PFSK-1 (cell line): ENCODE results near the gene ARHGEF2.

Experiments used
- POLR2AphosphoS5 ChIP-seq: IDR thresholded peaks from 2 replicates; pipeline ENCODE4 v1.6.1; 2012; ENCODE audit warnings: low read depth, mild to moderate bottlenecking, control low read depth, low read length, moderate library complexity
- SIN3A ChIP-seq: IDR thresholded peaks from 2 replicates; pipeline ENCODE4 v1.6.1; 2012; ENCODE audit warnings: mild to moderate bottlenecking, low read length, moderate library complexity, borderline replicate concordance; ENCODE audit not compliant: insufficient read depth
- TF ChIP-seq, protein P1 (sequence below), 2 experiments: IDR thresholded peaks; 2 replicates each; pipeline versions ENCODE4 v1.6.1 to v1.8.0; 2011 to 2012; ENCODE audit warnings: low read depth in 2 of 2, low read length in 2 of 2, control low read depth in 1 of 2, inconsistent platforms in 1 of 2, mild to moderate bottlenecking in 1 of 2, moderate library complexity in 1 of 2; ENCODE audit not compliant: insufficient read depth in 1 of 2

DNA sequence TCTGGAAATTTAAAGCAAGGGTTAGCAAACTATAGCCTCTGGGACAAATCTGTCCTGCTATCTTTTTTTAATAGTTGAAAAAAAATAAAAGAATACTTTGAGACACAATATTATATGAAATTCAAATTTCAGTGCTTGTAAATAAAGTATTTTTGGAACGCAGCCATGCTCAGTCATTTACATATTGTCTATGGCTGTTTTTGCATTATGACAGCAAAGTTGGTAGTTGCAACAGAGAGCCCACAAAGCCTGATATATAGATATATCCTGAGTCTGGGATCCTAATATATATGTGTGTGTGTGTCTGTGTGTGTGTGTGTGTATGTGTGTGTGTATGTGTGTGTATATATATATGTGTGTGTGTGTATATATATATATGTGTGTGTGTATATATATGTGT lies 21.6 kb upstream of the ARHGEF2 start:
- TF ChIP-seq, protein P1, sequence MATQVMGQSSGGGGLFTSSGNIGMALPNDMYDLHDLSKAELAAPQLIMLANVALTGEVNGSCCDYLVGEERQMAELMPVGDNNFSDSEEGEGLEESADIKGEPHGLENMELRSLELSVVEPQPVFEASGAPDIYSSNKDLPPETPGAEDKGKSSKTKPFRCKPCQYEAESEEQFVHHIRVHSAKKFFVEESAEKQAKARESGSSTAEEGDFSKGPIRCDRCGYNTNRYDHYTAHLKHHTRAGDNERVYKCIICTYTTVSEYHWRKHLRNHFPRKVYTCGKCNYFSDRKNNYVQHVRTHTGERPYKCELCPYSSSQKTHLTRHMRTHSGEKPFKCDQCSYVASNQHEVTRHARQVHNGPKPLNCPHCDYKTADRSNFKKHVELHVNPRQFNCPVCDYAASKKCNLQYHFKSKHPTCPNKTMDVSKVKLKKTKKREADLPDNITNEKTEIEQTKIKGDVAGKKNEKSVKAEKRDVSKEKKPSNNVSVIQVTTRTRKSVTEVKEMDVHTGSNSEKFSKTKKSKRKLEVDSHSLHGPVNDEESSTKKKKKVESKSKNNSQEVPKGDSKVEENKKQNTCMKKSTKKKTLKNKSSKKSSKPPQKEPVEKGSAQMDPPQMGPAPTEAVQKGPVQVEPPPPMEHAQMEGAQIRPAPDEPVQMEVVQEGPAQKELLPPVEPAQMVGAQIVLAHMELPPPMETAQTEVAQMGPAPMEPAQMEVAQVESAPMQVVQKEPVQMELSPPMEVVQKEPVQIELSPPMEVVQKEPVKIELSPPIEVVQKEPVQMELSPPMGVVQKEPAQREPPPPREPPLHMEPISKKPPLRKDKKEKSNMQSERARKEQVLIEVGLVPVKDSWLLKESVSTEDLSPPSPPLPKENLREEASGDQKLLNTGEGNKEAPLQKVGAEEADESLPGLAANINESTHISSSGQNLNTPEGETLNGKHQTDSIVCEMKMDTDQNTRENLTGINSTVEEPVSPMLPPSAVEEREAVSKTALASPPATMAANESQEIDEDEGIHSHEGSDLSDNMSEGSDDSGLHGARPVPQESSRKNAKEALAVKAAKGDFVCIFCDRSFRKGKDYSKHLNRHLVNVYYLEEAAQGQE (IDR thresholded peaks at IDR 0.05; ENCODE audit: insufficient read depth in 1 of 2, low read depth in 2 of 2, low read length in 2 of 2) = no peak
- TF ChIP-seq POLR2AphosphoS5 = no peak
- no peak for TF ChIP-seq SIN3A
